ENCODE measurements around the gene ASTN1. TPM values are rescaled to one million over a fixed set of nuclear protein-coding genes. Genes with fewer than 3 reads are reported as not detected.

The ASTN1 gene
- total and polyA plus RNA-seq, 9 of the 15 experiments (the other 6 are each of a cell fraction or from before 2014, with no cell fraction given) = 0.05 to 0.22 (median 0.18) TPM

GRCh38 chr1:177020851-177021589 is 143.5 kb downstream of the ASTN1 start:
- Histone ChIP-seq H3K27me3 (ENCODE audit: control insufficient read depth in 2 of 2, insufficient read depth in 2 of 2, low read length in 2 of 2) (peaks cover 0 to 3% of the 10 kb centered on the region in 2 experiments; a peak in 1 of 5 replicates), H4K20me1 (replicated peaks; ENCODE audit: control insufficient read depth, insufficient read depth, low read length) (no peaks in the 10 kb centered on the region), H3K9me3 (replicated peaks; ENCODE audit: control insufficient read depth, insufficient read depth, low read depth, low read length) (no peaks in the 10 kb centered on the region), H3K27ac (ENCODE audit: extremely low read depth, low read depth, low read length) (no peak overlapping the region), H3K4me2 (ENCODE audit: insufficient read depth, low read length) (no peak overlapping the region), H3K36me3 (ENCODE audit: control insufficient read depth, insufficient read depth, low read length) (no peaks in the 10 kb centered on the region), H3K9ac (ENCODE audit: insufficient read depth in 1 of 2, low read depth in 2 of 2, low read length in 2 of 2) (no peak overlapping the region), H3K79me2 (ENCODE audit: control insufficient read depth, insufficient read depth, low read length) (no peaks in the 10 kb centered on the region), H3K9me1 (ENCODE audit: control insufficient read depth, insufficient read depth, low read length) (no peaks in the 10 kb centered on the region), H2AFZ (ENCODE audit: low read depth, low read length) (no peak overlapping the region), H3K4me3 (no peak overlapping the region), H3K4me1 (replicated peaks in 1 of 2; ENCODE audit: control insufficient read depth in 2 of 2, insufficient read depth in 2 of 2, low read length in 2 of 2) (no peaks in the 10 kb centered on the region)
- intact Hi-C loops (cut with micrococcal nuclease) = no loop called here
- in situ Hi-C loops (cut with MboI) = no loop called here
- TF ChIP-seq NFE2 (IDR thresholded peaks at IDR 0.05; ENCODE audit: low read depth) = no peak
- TF ChIP-seq SP1 (CRISPR knock-in tag; IDR thresholded peaks at IDR 0.05) = no peak
- TF ChIP-seq KDM1A (IDR thresholded peaks at IDR 0.05) = no peak
- no peak for TF ChIP-seq THAP12 (CRISPR knock-in tag; IDR thresholded peaks at IDR 0.05)
- DNase-seq (ENCODE audit: extremely low read depth in 1 of 4, low spot score in 3 of 4) (no peak), FAIRE-seq (no peak), ATAC-seq (no peak)
- BruUV-seq (replicated peaks) = no TSS peak
- CTCF ChIA-PET (ENCODE audit: low intra/inter-chr PET ratio) = no interaction called here
- POLR2A ChIA-PET = interaction anchor here (0.7 kb wide), 2 partner anchors 19 to 96 kb away, joined by 3 to 4 read pairs; no protein-coding TSS in a partner anchor
- WGBS (ENCODE audit: insufficient coverage, low coverage, missing lambda C conversion rate) = 0% methylated on average over 3 of the region's 3 CpGs

All from K562 (cell line).